IPS-18a (cell line): Measurements from ENCODE around the gene TTLL13.

Experiments
- H3K27ac ChIP-seq: one replicate; pipeline ENCODE4 v1.5.1; 2013; ENCODE audit warnings: low read length
- H3K27me3 ChIP-seq: one replicate; pipeline ENCODE4 v1.6.1; 2013; ENCODE audit warnings: mild to moderate bottlenecking, low read length; ENCODE audit not compliant: control insufficient read depth, insufficient read depth
- H3K36me3 ChIP-seq: one replicate; pipeline ENCODE4 v1.6.1; 2013; ENCODE audit warnings: low read depth, low read length; ENCODE audit not compliant: control insufficient read depth
- H3K4me1 ChIP-seq: one replicate; pipeline ENCODE4 v1.6.1; 2013; ENCODE audit warnings: low read depth, low read length; ENCODE audit not compliant: control insufficient read depth
- H3K4me3 ChIP-seq: one replicate; pipeline ENCODE4 v1.5.1; 2013; ENCODE audit warnings: low read length
- H3K9ac ChIP-seq: one replicate; pipeline ENCODE4 v1.6.1; 2013; ENCODE audit warnings: mild to moderate bottlenecking, low read length, moderate library complexity
- H3K9me3 ChIP-seq: one replicate; pipeline ENCODE4 v1.6.1; 2013; ENCODE audit warnings: low read depth, low read length; ENCODE audit not compliant: control insufficient read depth

Gene TTLL13

DNA sequence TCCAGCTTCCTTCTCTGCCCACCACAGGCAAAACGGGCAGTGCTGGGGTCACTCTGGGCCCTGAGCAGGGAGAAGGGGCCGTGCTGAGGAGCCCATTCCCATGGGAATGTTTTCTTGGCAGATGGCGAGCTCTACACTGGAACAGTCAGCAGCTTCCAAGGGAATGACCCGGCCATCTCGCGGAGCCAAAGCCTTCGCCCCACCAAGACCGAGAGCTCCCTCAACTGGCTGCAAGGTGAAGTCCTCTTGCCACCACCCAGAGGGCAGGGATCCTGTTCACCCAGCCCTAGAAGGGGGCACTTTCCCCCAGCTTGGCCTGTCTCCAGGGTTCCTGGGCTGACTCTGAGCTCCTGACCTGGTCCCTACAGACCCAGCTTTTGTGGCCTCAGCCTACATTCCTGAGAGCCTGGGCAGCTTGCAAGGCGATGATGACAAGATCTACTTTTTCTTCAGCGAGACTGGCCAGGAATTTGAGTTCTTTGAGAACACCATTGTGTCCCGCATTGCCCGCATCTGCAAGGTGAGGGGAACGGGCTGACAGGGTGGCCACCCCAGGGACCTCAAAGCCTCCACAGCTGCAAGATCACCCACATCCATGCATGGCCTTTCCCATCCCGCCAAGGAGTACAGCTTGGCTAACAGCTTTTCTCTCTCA, 28.0 kb upstream of the TTLL13 start:
- Histone ChIP-seq H3K4me1 (no peaks in the 10 kb centered on the region), H3K9me3 (no peaks in the 10 kb centered on the region), H3K9ac (no peak overlapping the region), H3K36me3 (peaks cover 34% of the 10 kb centered on the region), H3K27me3 (no peaks in the 10 kb centered on the region), H3K27ac (no peak overlapping the region), H3K4me3 (no peak overlapping the region)

DNA sequence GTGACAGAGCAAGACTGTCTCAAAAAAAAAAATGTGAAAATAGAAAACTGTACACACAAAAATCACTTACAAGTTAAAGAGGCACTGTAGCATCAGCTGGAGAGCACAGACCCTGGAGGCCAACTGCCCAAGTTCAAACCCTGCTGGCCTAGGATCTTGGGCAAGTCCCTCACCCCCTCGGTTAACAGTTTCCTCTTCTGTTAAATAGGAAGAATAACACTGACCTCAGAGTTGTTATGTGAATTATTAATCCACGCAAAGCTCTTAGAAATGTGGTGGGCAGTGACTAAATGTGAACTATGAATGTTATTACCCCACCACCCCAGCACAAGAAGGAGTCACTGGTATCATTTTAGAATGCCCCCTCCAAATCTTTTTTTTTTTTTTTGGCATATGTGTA, 26.8 kb upstream of the TTLL13 start:
- Histone ChIP-seq H3K36me3 (peaks cover 34% of the 10 kb centered on the region), H3K9me3 (no peaks in the 10 kb centered on the region), H3K4me3 (no peak overlapping the region), H3K4me1 (no peaks in the 10 kb centered on the region), H3K9ac (no peak overlapping the region), H3K27me3 (no peaks in the 10 kb centered on the region), H3K27ac (no peak overlapping the region)

DNA sequence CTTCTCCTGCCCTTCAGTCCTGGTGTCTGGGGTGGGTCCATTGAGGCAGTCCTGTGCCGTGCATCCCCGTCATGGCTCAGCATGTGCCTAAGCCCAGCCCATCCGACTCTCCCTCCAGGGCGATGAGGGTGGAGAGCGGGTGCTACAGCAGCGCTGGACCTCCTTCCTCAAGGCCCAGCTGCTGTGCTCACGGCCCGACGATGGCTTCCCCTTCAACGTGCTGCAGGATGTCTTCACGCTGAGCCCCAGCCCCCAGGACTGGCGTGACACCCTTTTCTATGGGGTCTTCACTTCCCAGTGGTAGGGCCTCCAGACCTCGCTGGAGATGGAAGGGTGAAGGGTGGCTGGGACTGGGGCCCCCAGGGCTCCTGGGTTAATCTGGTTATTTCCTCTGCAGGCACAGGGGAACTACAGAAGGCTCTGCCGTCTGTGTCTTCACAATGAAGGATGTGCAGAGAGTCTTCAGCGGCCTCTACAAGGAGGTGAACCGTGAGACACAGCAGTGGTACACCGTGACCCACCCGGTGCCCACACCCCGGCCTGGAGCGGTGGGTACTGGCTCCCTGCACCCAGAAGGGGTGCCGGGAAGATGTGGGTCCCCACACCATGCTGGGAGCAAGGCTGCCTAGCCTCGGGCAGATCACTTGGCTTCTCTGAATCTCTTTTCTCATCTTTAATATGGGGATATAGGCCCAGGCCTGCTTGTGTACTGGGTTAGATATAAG, 25.8 kb upstream of the TTLL13 start:
- no peaks in the 10 kb centered on the region for H3K9me3 ChIP-seq
- H3K27me3 ChIP-seq, result no peaks in the 10 kb centered on the region
- no peak overlapping the region for H3K9ac ChIP-seq
- no peaks in the 10 kb centered on the region for H3K4me1 ChIP-seq
- H3K27ac ChIP-seq, result no peak overlapping the region
- H3K36me3 ChIP-seq, result peaks cover 39% of the 10 kb centered on the region
- H3K4me3 ChIP-seq, result no peak overlapping the region

DNA sequence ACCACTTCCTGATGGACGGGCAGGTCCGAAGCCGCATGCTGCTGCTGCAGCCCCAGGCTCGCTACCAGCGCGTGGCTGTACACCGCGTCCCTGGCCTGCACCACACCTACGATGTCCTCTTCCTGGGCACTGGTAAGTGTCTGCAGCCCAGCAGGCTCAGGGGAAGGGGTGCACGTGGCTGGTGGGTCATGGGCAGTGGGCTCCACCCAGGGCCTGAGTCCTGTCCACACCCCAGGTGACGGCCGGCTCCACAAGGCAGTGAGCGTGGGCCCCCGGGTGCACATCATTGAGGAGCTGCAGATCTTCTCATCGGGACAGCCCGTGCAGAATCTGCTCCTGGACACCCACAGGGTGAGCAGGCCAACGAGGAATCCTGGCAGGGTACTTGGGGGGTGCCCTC, 24.3 kb upstream of the TTLL13 start:
- Histone ChIP-seq H3K27me3 (no peaks in the 10 kb centered on the region), H3K4me1 (no peaks in the 10 kb centered on the region), H3K4me3 (no peak overlapping the region), H3K9me3 (no peaks in the 10 kb centered on the region), H3K27ac (no peak overlapping the region), H3K9ac (no peak overlapping the region), H3K36me3 (peaks cover 51% of the 10 kb centered on the region)

DNA sequence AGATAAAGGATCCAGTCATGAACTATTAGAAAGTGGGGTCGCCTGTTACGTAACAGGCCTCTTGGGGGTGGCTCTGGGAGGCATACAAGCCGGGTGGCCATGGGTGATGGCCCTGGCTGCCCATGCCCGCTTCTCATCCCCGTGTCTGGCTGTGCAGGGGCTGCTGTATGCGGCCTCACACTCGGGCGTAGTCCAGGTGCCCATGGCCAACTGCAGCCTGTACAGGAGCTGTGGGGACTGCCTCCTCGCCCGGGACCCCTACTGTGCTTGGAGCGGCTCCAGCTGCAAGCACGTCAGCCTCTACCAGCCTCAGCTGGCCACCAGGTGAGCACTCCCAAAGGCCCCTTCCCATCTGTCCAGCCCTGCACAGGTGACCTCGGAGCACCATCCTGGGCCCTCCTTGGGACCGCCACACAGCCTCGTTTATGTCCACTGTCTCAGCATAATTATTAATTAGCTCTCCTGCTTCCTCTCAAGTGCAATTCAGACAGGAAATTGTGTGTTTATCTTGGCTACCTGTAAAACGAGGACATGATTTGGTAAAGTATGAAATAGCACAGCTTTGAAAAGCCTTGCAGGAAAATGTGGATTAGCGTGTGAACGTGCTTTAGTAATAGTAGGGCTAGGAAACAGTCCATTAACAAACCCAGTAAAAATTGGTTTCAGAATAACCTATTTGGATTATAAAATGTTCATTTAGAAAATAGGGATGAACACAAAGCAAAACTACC, 23.7 kb upstream of the TTLL13 start:
- Histone ChIP-seq H3K27ac (no peak overlapping the region), H3K4me1 (no peaks in the 10 kb centered on the region), H3K9ac (no peak overlapping the region), H3K36me3 (peaks cover 54% of the 10 kb centered on the region), H3K4me3 (no peak overlapping the region), H3K9me3 (no peaks in the 10 kb centered on the region), H3K27me3 (no peaks in the 10 kb centered on the region)

DNA sequence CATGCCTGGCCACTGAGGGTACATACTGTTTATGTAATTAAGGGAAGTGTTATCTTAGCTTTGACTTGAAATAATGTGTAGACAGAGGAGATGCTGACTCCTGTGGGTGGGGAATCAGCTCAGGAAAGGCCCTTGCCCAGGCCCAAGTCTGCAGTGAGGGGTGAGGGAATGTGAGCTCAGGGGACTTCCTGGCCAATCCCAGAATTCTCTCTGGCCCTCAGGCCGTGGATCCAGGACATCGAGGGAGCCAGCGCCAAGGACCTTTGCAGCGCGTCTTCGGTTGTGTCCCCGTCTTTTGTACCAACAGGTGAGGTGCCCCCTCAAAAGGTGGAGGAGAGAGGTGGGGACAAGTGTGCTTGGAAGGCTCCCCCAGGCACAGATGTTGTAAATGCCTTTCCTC, 22.0 kb upstream of the TTLL13 start:
- Histone ChIP-seq H3K4me3 (no peak overlapping the region), H3K9me3 (no peaks in the 10 kb centered on the region), H3K27ac (no peak overlapping the region), H3K4me1 (no peaks in the 10 kb centered on the region), H3K36me3 (peaks cover 54% of the 10 kb centered on the region), H3K27me3 (no peaks in the 10 kb centered on the region), H3K9ac (no peak overlapping the region)

DNA sequence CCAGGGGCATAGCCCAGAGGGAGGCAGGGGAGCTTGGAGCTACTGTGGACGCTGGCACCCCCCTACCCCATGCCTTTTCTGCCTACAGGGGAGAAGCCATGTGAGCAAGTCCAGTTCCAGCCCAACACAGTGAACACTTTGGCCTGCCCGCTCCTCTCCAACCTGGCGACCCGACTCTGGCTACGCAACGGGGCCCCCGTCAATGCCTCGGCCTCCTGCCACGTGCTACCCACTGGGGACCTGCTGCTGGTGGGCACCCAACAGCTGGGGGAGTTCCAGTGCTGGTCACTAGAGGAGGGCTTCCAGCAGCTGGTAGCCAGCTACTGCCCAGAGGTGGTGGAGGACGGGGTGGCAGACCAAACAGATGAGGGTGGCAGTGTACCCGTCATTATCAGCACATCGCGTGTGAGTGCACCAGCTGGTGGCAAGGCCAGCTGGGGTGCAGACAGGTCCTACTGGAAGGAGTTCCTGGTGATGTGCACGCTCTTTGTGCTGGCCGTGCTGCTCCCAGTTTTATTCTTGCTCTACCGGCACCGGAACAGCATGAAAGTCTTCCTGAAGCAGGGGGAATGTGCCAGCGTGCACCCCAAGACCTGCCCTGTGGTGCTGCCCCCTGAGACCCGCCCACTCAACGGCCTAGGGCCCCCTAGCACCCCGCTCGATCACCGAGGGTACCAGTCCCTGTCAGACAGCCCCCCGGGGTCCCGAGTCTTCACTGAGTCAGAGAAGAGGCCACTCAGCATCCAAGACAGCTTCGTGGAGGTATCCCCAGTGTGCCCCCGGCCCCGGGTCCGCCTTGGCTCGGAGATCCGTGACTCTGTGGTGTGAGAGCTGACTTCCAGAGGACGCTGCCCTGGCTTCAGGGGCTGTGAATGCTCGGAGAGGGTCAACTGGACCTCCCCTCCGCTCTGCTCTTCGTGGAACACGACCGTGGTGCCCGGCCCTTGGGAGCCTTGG, 21.3 kb upstream of the TTLL13 start:
- Histone ChIP-seq H3K4me1 (no peaks in the 10 kb centered on the region), H3K36me3 (peaks cover 53% of the 10 kb centered on the region)

DNA sequence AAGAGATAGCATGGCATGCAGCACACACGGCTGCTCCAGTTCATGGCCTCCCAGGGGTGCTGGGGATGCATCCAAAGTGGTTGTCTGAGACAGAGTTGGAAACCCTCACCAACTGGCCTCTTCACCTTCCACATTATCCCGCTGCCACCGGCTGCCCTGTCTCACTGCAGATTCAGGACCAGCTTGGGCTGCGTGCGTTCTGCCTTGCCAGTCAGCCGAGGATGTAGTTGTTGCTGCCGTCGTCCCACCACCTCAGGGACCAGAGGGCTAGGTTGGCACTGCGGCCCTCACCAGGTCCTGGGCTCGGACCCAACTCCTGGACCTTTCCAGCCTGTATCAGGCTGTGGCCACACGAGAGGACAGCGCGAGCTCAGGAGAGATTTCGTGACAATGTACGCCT, 20.4 kb upstream of the TTLL13 start:
- H3K27ac ChIP-seq, result no peak overlapping the region
- no peak overlapping the region for H3K9ac ChIP-seq
- no peaks in the 10 kb centered on the region for H3K9me3 ChIP-seq
- H3K4me1 ChIP-seq, result no peaks in the 10 kb centered on the region
- H3K27me3 ChIP-seq, result no peaks in the 10 kb centered on the region
- peaks cover 44% of the 10 kb centered on the region for H3K36me3 ChIP-seq
- H3K4me3 ChIP-seq, result no peak overlapping the region

More for the DNA sequence above, 21.3 kb upstream of the TTLL13 start:
- no peak overlapping the region for H3K27ac ChIP-seq
- no peak overlapping the region for H3K4me3 ChIP-seq
- no peaks in the 10 kb centered on the region for H3K9me3 ChIP-seq
- no peak overlapping the region for H3K9ac ChIP-seq
- no peaks in the 10 kb centered on the region for H3K27me3 ChIP-seq

DNA sequence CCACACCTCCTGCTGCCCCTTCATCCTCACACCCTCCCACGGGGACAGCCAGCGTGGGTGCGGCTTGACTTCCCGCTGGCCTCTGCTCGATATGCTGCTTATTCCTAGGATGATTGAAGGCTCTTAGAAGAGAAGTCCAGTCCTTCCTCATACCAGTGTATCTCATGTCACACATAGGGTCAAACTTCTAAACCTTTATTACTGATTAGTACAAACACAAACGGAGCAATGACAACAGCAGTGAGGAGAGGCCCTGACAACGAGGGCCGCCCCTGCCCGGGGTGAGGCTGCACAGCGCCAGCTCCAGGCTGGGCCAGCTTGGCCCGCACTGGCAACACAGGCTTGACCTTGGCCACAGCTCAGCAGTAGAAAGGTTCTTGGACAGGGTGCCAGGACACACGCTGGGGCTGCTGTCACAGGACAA, 19.3 kb upstream of the TTLL13 start:
- Histone ChIP-seq H3K27ac (no peak overlapping the region), H3K36me3 (peaks cover 34% of the 10 kb centered on the region)

DNA sequence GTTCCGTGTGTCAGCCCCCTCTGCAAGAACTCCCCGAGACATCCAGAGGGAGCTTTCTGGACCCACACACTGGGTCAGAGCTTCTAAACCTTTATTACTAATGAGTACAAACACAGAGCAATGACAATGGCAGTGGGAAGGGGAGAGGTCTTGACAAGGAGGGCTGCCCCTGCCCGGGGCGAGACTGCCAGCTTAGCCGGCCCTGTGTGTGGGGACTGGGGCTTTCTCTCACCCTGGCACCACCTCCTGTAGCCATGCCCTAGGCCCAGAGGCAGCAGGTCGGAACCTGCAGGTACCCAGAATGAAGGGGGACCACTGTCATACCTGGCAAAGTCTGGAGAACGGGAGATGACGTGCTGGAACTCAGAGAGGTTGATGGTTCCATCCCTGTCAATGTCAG, 18.7 kb upstream of the TTLL13 start:
- no peak overlapping the region for H3K9ac ChIP-seq
- peaks cover 29% of the 10 kb centered on the region for H3K36me3 ChIP-seq
- no peaks in the 10 kb centered on the region for H3K27me3 ChIP-seq
- peaks cover 6% of the 10 kb centered on the region for H3K4me1 ChIP-seq
- no peak overlapping the region for H3K4me3 ChIP-seq
- H3K9me3 ChIP-seq, result no peaks in the 10 kb centered on the region
- H3K27ac ChIP-seq, result no peak overlapping the region

More for the DNA sequence above, 19.3 kb upstream of the TTLL13 start:
- Histone ChIP-seq H3K27me3 (no peaks in the 10 kb centered on the region), H3K4me3 (no peak overlapping the region), H3K9ac (no peak overlapping the region), H3K9me3 (no peaks in the 10 kb centered on the region), H3K4me1 (peaks cover 6% of the 10 kb centered on the region)
